ENCODE results near the gene RO60. TPM values are rescaled to one million over a fixed set of nuclear protein-coding genes. Genes with fewer than 3 reads are reported as not detected.

The RO60 gene
- total RNA-seq, 4 donors from 2014 or later: 137 to 185 (median 150) TPM

- Histone ChIP-seq H3K27me3 (no peaks in the 10 kb centered on the region), H3K36me3 (peaks cover 3 to 70% of the 10 kb centered on the region in 2 donors), H3K9me3 (no peaks in the 10 kb centered on the region), H3K27ac (no peak overlapping the region), H3K4me1 (no peaks in the 10 kb centered on the region), H3K4me3 (no peak overlapping the region)
- ATAC-seq: no peak
- no peak for TF ChIP-seq EP300 (IDR thresholded peaks at IDR 0.05)
- TF ChIP-seq POLR2A (IDR thresholded peaks at IDR 0.05): no peak
- TF ChIP-seq, protein P1, sequence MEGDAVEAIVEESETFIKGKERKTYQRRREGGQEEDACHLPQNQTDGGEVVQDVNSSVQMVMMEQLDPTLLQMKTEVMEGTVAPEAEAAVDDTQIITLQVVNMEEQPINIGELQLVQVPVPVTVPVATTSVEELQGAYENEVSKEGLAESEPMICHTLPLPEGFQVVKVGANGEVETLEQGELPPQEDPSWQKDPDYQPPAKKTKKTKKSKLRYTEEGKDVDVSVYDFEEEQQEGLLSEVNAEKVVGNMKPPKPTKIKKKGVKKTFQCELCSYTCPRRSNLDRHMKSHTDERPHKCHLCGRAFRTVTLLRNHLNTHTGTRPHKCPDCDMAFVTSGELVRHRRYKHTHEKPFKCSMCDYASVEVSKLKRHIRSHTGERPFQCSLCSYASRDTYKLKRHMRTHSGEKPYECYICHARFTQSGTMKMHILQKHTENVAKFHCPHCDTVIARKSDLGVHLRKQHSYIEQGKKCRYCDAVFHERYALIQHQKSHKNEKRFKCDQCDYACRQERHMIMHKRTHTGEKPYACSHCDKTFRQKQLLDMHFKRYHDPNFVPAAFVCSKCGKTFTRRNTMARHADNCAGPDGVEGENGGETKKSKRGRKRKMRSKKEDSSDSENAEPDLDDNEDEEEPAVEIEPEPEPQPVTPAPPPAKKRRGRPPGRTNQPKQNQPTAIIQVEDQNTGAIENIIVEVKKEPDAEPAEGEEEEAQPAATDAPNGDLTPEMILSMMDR (IDR thresholded peaks at IDR 0.05): no peak
- TF ChIP-seq POLR2AphosphoS5 (IDR thresholded peaks at IDR 0.05): no peak
- 78 to 88% methylated on average over 1 of the region's 1 CpG for WGBS, 2 donors (ENCODE audit: low coverage in 1 of 2)
These were observed 25.9 kb downstream of the RO60 start for GRCh38 chr1:193085263-193085662.

- H3K4me1 ChIP-seq: no peaks in the 10 kb centered on the region
- H3K27ac ChIP-seq: no peak overlapping the region
- WGBS, 2 donors (ENCODE audit: low coverage in 1 of 2): 79 to 86% methylated on average over 3 of the region's 3 CpGs
- H3K36me3 ChIP-seq: peaks cover 3 to 64% of the 10 kb centered on the region in 2 donors
- no peaks in the 10 kb centered on the region for H3K27me3 ChIP-seq
- H3K4me3 ChIP-seq: no peak overlapping the region
- H3K9me3 ChIP-seq: no peaks in the 10 kb centered on the region
- no peak for ATAC-seq
- TF ChIP-seq EP300 (IDR thresholded peaks at IDR 0.05) (no peak), POLR2A (IDR thresholded peaks at IDR 0.05) (no peak), POLR2AphosphoS5 (IDR thresholded peaks at IDR 0.05) (no peak)
- TF ChIP-seq, protein P1 (IDR thresholded peaks at IDR 0.05): no peak
These were observed 26.9 kb downstream of the RO60 start for GRCh38 chr1:193086342-193086741.

DNA sequence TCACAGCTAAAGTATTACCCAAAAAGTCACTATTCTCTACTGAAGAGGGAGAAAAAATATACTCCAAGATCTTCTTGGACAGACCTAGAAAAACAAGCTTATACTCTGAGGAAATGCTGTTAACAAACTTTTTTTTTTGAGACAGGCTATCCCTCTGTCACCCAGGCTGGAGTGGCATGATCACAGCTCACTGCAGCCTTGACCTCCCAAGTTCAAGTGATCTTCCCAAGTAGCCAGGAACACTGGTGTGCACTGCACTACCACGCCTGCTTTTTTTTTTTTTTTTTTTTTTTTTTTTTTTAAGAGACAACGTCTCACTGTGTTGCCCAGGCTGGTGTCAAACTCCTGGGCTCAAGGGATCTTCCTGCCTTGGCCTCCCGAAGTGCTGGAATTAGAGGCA is 28.5 kb downstream of the RO60 start:
- Histone ChIP-seq H3K9me3 (no peaks in the 10 kb centered on the region), H3K36me3 (peaks cover under 1 to 48% of the 10 kb centered on the region in 2 donors), H3K27ac (no peak overlapping the region), H3K4me1 (no peaks in the 10 kb centered on the region), H3K27me3 (no peaks in the 10 kb centered on the region), H3K4me3 (no peak overlapping the region)
- no peak for ATAC-seq
- TF ChIP-seq POLR2A (IDR thresholded peaks at IDR 0.05) (no peak), EP300 (IDR thresholded peaks at IDR 0.05) (no peak), POLR2AphosphoS5 (IDR thresholded peaks at IDR 0.05) (no peak)
- TF ChIP-seq, protein P1 (IDR thresholded peaks at IDR 0.05): no peak
- 58 to 59% methylated on average over 3 of the region's 3 CpGs for WGBS, 2 donors (ENCODE audit: low coverage in 1 of 2)

- H3K4me1 ChIP-seq: no peaks in the 10 kb centered on the region
- no peak for ATAC-seq
- H3K9me3 ChIP-seq: no peaks in the 10 kb centered on the region
- peaks cover 0 to 46% of the 10 kb centered on the region in 2 donors for H3K36me3 ChIP-seq
- no peak overlapping the region for H3K4me3 ChIP-seq
- TF ChIP-seq, protein P1 (IDR thresholded peaks at IDR 0.05): no peak
- TF ChIP-seq POLR2A (IDR thresholded peaks at IDR 0.05) (no peak), EP300 (IDR thresholded peaks at IDR 0.05) (no peak), POLR2AphosphoS5 (IDR thresholded peaks at IDR 0.05) (no peak)
- 68 to 80% methylated on average over 1 of the region's 1 CpG for WGBS, 2 donors (ENCODE audit: low coverage in 1 of 2)
- H3K27ac ChIP-seq: no peak overlapping the region
- no peaks in the 10 kb centered on the region for H3K27me3 ChIP-seq
These were observed 31.5 kb downstream of the RO60 start for GRCh38 chr1:193090865-193091264.

GRCh38 chr1:193094112-193094511 is 34.7 kb downstream of the RO60 start:
- Histone ChIP-seq H3K9me3 (no peaks in the 10 kb centered on the region), H3K4me1 (no peaks in the 10 kb centered on the region), H3K27ac (no peak overlapping the region), H3K36me3 (peaks cover 0 to 70% of the 10 kb centered on the region in 2 donors), H3K4me3 (no peak overlapping the region), H3K27me3 (no peaks in the 10 kb centered on the region)
- TF ChIP-seq EP300 (IDR thresholded peaks at IDR 0.05): no peak
- TF ChIP-seq, protein P1 (IDR thresholded peaks at IDR 0.05): no peak
- no peak for TF ChIP-seq POLR2A (IDR thresholded peaks at IDR 0.05)
- WGBS, 2 donors (ENCODE audit: low coverage in 1 of 2): 91 to 98% methylated on average over 8 to 11 of the region's 11 CpGs
- ATAC-seq: no peak
